ENCODE results near the gene COL12A1.

COL12A1 gene

GRCh38 chr6:75098709-75099108, 107.1 kb downstream of the COL12A1 start:
- DNase-seq (ENCODE audit: low spot score), result no peak

GRCh38 chr6:75096966-75097365, 108.9 kb downstream of the COL12A1 start:
- no peak for DNase-seq (ENCODE audit: low spot score)

- no peak for DNase-seq (ENCODE audit: low spot score)
These were observed 111.1 kb downstream of the COL12A1 start for GRCh38 chr6:75094614-75095200.

- DNase-seq (ENCODE audit: low spot score), result no peak
These were observed 114.2 kb downstream of the COL12A1 start for GRCh38 chr6:75091467-75092190.

GRCh38 chr6:75090576-75090975, 115.3 kb downstream of the COL12A1 start:
- no peak for DNase-seq (ENCODE audit: low spot score)

- DNase-seq (ENCODE audit: low spot score), result no peak
These were observed 115.9 kb downstream of the COL12A1 start for GRCh38 chr6:75089921-75090320.

GRCh38 chr6:75089151-75089897, 116.5 kb downstream of the COL12A1 start:
- no peak for DNase-seq (ENCODE audit: low spot score)

GRCh38 chr6:75085931-75086635, 119.8 kb downstream of the COL12A1 start:
- no peak for DNase-seq (ENCODE audit: low spot score)

- no peak for DNase-seq (ENCODE audit: low spot score)
These were observed 120.9 kb downstream of the COL12A1 start for GRCh38 chr6:75084872-75085381.

- no peak for DNase-seq (ENCODE audit: low spot score)
These were observed 121.8 kb downstream of the COL12A1 start for GRCh38 chr6:75084018-75084417.

- DNase-seq (ENCODE audit: low spot score), result no peak
These were observed 123.9 kb downstream of the COL12A1 start for GRCh38 chr6:75081921-75082320.

GRCh38 chr6:75081047-75081446, 124.8 kb downstream of the COL12A1 start:
- DNase-seq (ENCODE audit: low spot score), result no peak

GRCh38 chr6:75079589-75079988, 126.3 kb downstream of the COL12A1 start:
- no peak for DNase-seq (ENCODE audit: low spot score)

- no peak for DNase-seq (ENCODE audit: low spot score)
These were observed 128.2 kb downstream of the COL12A1 start for GRCh38 chr6:75077701-75078100.

- DNase-seq (ENCODE audit: low spot score), result no peak
These were observed 129.8 kb downstream of the COL12A1 start for GRCh38 chr6:75076009-75076408.

GRCh38 chr6:75070244-75070643, 135.6 kb downstream of the COL12A1 start:
- DNase-seq (ENCODE audit: low spot score), result no peak

GRCh38 chr6:75065523-75065922, 140.3 kb downstream of the COL12A1 start:
- DNase-seq (ENCODE audit: low spot score), result no peak

GRCh38 chr6:75052491-75052890, 153.4 kb downstream of the COL12A1 start:
- DNase-seq (ENCODE audit: low spot score), result no peak

GRCh38 chr6:75049308-75049707, 156.5 kb downstream of the COL12A1 start:
- no peak for DNase-seq (ENCODE audit: low spot score)

GRCh38 chr6:75044846-75045245, 161.0 kb downstream of the COL12A1 start:
- DNase-seq (ENCODE audit: low spot score), result no peak

GRCh38 chr6:75041381-75041780, 164.5 kb downstream of the COL12A1 start:
- DNase-seq (ENCODE audit: low spot score), result no peak
